Left lung (tissue), 14 donors: ENCODE results near the gene ECE1. TPM values are rescaled to one million over a fixed set of nuclear protein-coding genes. Genes with fewer than 3 reads are reported as not detected.

Experiments used
- ATAC-seq: fragments of 200-7000 bp; cut with Tn5 transposase; one replicate; pipeline ENCODE4 v1.9.1; 2020; ENCODE audit warnings: moderate library complexity
- DNase-seq, 4 donors: peaks; one replicate each; pipeline ENCODE4 v3.0.0-alpha.2; 2013 to 2020
- H3K27ac ChIP-seq, 2 donors: fragments of 200-600 bp; sonication (generic) in 1 of 2; one replicate each; pipeline versions ENCODE4 v1.5.0 to v1.8.0; 2020 to 2021
- H3K27me3 ChIP-seq, 2 donors: fragments of 200-600 bp; sonication (generic) in 1 of 2; one replicate each; pipeline versions ENCODE4 v1.5.0 to v1.8.0; 2020 to 2021
- H3K36me3 ChIP-seq, 2 donors: fragments of 200-600 bp; sonication (generic) in 1 of 2; one replicate each; pipeline versions ENCODE4 v1.5.0 to v1.8.0; 2020 to 2021
- H3K4me1 ChIP-seq, 2 donors: fragments of 200-600 bp; one replicate each; pipeline ENCODE4 v1.8.0; 2021
- H3K4me3 ChIP-seq, 2 donors: fragments of 200-600 bp; sonication (generic) in 1 of 2; one replicate each; pipeline versions ENCODE4 v1.5.0 to v1.8.0; 2020 to 2021; ENCODE audit warnings: mild to moderate bottlenecking in 1 of 2
- H3K9me3 ChIP-seq, 2 donors: fragments of 200-600 bp; sonication (generic) in 1 of 2; one replicate each; pipeline versions ENCODE4 v1.5.0 to v1.8.0; 2020 to 2021
- intact Hi-C, 2 donors: fragments of 100-400 bp; cut with DNase I; formaldehyde crosslinking; loops; one replicate each; pipeline versions ENCODE4 v1.11.2 to v1.14.2; 2022
- long read RNA-seq, 12 donors: library from polyadenylated mRNA in 2 of 12; unstranded in 2 of 12; transcript quantifications; one replicate each; pipeline ENCODE4 v2.0.0 and lab custom pipeline, GENCODE V29; 2019 to 2026
- polyA plus RNA-seq, 6 donors: library from polyadenylated mRNA; unstranded; fragments of 120-200 nt; gene quantifications; one replicate each; pipeline ENCODE4 v1.2.1, GENCODE V29; 2013; ENCODE audit not compliant: insufficient read length in 6 of 6
- total RNA-seq, 2 donors: library from RNA; stranded (reverse); fragmentation: NEBNext Ultra II Directional; extraction: Animal tissue kit (Norgen Biotek cat#: 25700); gene quantifications; one replicate each; pipeline ENCODE4 v1.2.1, GENCODE V29; 2021
- TF ChIP-seq, protein P1 (sequence below), 2 donors: fragments of 200-600 bp; sonication (generic) in 1 of 2; IDR thresholded peaks; one replicate each; pipeline versions ENCODE4 v1.5.0 to v1.8.0; 2021; ENCODE audit warnings: antibody characterized with exemption in 2 of 2
- donor health status: DM: no; HTN: yes; CAD: no.
- donor health status: DM: no; HTN: no; CAD: no.

Gene ECE1
- total RNA-seq = 100 to 1,000 TPM in 1 of 2 donors, 10 to 100 TPM in 1; 91.7 to 107 TPM
- 10 to 100 TPM; 76.7 to 91.7 (median 79.6) TPM for polyA plus RNA-seq
- long read RNA-seq, donor 1, full-length matches to known transcripts = 13 of 34 reads
- long read RNA-seq, donor 1, partial matches to known transcripts = 21 of 34 reads
- long read RNA-seq, donor 1, other reads (novel, unspliced or antisense) = 0 of 34 reads
- long read RNA-seq, donor 2, full-length matches to known transcripts = 8 of 99 reads
- long read RNA-seq, donor 2, partial matches to known transcripts = 91 of 99 reads
- long read RNA-seq, donor 2, other reads (novel, unspliced or antisense) = 0 of 99 reads
- long read RNA-seq, donor 3, full-length matches to known transcripts = 8 of 16 reads
- long read RNA-seq, donor 3, partial matches to known transcripts = 8 of 16 reads
- long read RNA-seq, donor 3, other reads (novel, unspliced or antisense) = 0 of 16 reads
- long read RNA-seq, donor 4, full-length matches to known transcripts = 6 of 22 reads
- long read RNA-seq, donor 4, partial matches to known transcripts = 5 of 22 reads
- long read RNA-seq, donor 4, other reads (novel, unspliced or antisense) = 11 of 22 reads
- long read RNA-seq, donor 5, full-length matches to known transcripts = 16 of 38 reads
- long read RNA-seq, donor 5, partial matches to known transcripts = 22 of 38 reads
- long read RNA-seq, donor 5, other reads (novel, unspliced or antisense) = 0 of 38 reads
- long read RNA-seq, donor 6, transcript ECE1-202 (17 exons, 3,763 nt) = major isoform, 8 of 10 reads
- long read RNA-seq, donor 6, partial matches to known transcripts = 0 of 10 reads
- long read RNA-seq, donor 6, other reads (novel, unspliced or antisense) = 0 of 10 reads
- long read RNA-seq, donor 7, full-length matches to known transcripts = 6 of 6 reads
- long read RNA-seq, donor 7, partial matches to known transcripts = 0 of 6 reads
- long read RNA-seq, donor 7, other reads (novel, unspliced or antisense) = 0 of 6 reads
- long read RNA-seq, donor 8, full-length matches to known transcripts = 18 of 40 reads
- long read RNA-seq, donor 8, partial matches to known transcripts = 22 of 40 reads
- long read RNA-seq, donor 8, other reads (novel, unspliced or antisense) = 0 of 40 reads
- long read RNA-seq, donor 9 = 0 reads
- long read RNA-seq, donor 10, full-length matches to known transcripts = 5 of 16 reads
- long read RNA-seq, donor 10, partial matches to known transcripts = 4 of 16 reads
- long read RNA-seq, donor 10, other reads (novel, unspliced or antisense) = 7 of 16 reads
- long read RNA-seq, donor 11, full-length matches to known transcripts = 9 of 9 reads
- long read RNA-seq, donor 11, partial matches to known transcripts = 0 of 9 reads
- long read RNA-seq, donor 11, other reads (novel, unspliced or antisense) = 0 of 9 reads
- long read RNA-seq, donor 12, full-length matches to known transcripts = 14 of 20 reads
- long read RNA-seq, donor 12, partial matches to known transcripts = 6 of 20 reads
- long read RNA-seq, donor 12, other reads (novel, unspliced or antisense) = 0 of 20 reads

DNA sequence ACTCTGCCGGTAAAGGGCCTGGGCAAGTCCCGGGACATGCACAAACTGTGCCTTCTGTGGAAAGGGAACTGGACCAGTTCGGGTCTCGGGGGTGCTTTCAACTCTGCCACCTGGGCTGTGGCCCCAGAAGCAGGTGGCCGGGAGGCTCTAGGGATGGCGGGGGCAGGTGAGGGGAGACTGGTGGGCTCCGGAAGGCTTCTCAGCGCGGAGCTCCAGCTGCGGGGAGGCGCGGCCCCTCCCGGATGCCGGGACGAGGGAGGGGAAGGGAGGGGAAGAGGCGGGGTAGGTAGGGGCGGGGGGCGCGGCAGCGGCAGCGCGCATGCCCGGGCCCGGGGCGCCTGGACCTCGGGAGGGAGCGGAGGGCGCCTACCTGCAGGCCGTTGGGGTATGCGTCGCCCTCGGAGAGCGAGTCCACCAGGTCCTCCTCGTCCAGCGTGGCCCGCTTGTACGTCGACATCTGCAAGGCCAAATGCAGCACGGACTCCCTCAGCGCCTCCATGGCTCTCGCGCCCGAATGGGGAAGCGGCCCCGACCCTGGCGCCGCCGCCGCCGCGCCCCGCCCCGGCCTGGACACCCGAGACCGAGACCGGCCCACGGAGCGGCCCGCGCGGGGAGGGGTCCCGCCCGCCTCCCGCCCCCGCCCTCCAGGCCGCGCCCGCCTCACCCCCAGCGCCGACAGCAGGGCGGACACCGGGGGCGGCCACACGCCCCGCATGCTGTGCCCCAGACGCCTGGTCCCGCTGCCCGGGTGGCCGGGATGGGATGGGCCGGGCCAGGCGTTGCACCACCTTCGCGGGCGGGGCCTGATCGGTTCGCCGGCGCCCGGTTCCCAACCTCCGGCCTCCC lies at the start of gene ECE1:
Gene ECE1, minus strand, starts transcription at position 764 of the 846 bp plus-strand sequence. Its CDS starts 49 bp downstream, at position 715.
- no peaks in the 10 kb centered on the region for H3K36me3 ChIP-seq
- H3K4me1 ChIP-seq = peaks cover 3 to 88% of the 10 kb centered on the region in 2 donors
- H3K4me3 ChIP-seq = peak within 1 kb of the TSS; percentile 50 to 69
- TF ChIP-seq, protein P1, sequence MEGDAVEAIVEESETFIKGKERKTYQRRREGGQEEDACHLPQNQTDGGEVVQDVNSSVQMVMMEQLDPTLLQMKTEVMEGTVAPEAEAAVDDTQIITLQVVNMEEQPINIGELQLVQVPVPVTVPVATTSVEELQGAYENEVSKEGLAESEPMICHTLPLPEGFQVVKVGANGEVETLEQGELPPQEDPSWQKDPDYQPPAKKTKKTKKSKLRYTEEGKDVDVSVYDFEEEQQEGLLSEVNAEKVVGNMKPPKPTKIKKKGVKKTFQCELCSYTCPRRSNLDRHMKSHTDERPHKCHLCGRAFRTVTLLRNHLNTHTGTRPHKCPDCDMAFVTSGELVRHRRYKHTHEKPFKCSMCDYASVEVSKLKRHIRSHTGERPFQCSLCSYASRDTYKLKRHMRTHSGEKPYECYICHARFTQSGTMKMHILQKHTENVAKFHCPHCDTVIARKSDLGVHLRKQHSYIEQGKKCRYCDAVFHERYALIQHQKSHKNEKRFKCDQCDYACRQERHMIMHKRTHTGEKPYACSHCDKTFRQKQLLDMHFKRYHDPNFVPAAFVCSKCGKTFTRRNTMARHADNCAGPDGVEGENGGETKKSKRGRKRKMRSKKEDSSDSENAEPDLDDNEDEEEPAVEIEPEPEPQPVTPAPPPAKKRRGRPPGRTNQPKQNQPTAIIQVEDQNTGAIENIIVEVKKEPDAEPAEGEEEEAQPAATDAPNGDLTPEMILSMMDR (IDR thresholded peaks at IDR 0.05) = no peak
- peak in 2 of 4 donors; percentile 67 to 95 for DNase-seq
- H3K9me3 ChIP-seq = no peaks in the 10 kb centered on the region
- peak; percentile 81 for ATAC-seq
- intact Hi-C loops = no loop called here
- peak within 1 kb of the TSS; percentile 48 to 89 for H3K27ac ChIP-seq
- H3K27me3 ChIP-seq = no peaks in the 10 kb centered on the region

DNA sequence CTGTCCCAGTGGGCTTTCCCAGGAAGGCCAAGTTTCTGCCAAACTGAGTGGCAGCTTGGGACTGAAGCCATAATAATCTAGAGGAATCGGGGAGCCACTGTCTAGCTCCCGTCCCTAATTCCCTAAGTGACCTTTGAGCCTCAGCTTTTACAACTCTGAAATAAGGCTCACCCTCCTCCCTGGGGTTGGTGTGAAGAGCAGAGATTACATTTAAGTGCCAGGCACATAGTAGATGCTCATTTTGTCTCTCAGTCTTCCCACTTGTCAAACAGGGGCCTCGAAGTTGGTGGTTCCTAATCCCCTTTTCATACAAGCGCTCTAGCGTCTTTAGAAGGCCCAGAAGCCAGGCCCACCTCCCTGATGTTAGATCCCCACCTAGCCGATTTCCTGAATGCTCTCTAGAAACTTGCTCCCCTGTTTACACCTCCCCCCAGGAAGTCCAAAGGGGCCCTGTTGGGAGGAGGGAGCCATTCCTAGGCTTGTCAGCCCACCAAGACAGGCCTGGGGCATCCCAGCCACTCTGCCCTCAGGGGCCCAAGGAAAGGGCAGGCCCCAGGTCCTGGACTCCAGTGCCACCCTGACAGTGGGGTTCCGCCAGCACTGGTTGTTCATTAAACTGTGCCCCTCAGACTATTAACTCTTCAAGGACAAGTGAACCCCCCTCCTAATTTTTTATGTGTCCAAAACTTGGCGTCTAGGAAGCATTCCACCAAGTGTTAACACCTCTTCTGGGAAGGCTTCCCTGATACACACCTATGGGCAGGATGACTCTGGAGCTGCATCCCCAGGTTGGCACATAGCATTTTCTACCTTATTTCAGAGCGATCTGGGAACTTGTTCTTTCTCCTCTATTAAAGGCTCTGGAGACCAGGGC lies 49.3 kb upstream of the ECE1 start:
- Histone ChIP-seq H3K27ac (peak overlapping the region; percentile 74 to 90), H3K4me3 (no peak overlapping the region), H3K4me1 (peaks cover 32 to 98% of the 10 kb centered on the region in 2 donors), H3K9me3 (no peaks in the 10 kb centered on the region), H3K27me3 (peaks cover 0 to 8% of the 10 kb centered on the region in 2 donors), H3K36me3 (no peaks in the 10 kb centered on the region)
- intact Hi-C loops = loop anchor here in 1 of 2 donors (10.0 kb wide), 1 partner anchor 75 kb away; no protein-coding TSS in a partner anchor
- TF ChIP-seq, protein P1 (IDR thresholded peaks at IDR 0.05) = no peak
- DNase-seq = no peak
- ATAC-seq = no peak

DNA sequence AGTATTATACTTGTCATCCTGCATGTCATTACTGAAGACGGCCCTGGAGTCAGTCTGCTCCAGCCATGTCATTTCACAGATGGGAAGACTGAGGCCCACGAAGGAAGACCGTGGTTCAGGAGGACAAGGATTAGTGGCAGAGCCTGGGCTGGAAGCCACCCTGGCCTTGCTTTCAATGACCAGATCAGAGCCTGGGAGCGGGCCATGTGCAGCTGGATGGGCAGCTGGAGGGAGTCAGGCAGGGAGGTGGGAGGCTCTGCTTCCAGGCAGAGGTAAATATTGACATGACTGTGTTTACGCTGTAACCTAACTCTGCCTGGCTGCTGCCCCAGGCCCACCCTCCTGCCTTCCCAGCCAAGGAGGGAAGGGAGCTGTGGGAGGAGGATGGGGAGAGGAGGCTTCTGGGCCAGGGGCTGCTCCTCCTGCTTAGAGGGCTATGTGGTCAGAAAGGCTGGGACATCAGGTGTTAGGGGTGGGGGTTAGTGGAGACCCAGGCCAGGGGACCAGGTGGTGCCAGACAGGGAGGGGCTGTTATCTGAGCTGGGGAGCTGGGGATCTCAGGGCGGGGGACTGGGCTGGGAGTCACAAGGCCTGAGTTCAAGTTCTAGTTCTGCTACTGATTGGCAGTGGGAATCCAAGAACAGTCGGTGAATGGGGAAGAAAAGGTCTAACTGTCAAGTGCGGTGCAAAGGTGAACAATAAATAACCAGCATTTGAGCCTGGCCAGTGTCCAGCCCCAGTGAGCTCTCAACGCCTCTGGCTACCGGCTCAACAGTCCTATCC lies 48.5 kb upstream of the ECE1 start:
- no peaks in the 10 kb centered on the region for H3K9me3 ChIP-seq
- ATAC-seq (peak; percentile 1), DNase-seq (peak in 2 of 4 donors; percentile 68 to 92)
- H3K36me3 ChIP-seq = no peaks in the 10 kb centered on the region
- TF ChIP-seq, protein P1 (IDR thresholded peaks at IDR 0.05) = no peak
- H3K4me1 ChIP-seq = peaks cover 40 to 98% of the 10 kb centered on the region in 2 donors
- intact Hi-C loops = loop anchor here in 1 of 2 donors (10.0 kb wide), 1 partner anchor 74 kb away; no protein-coding TSS in a partner anchor
- peak overlapping the region; percentile 74 to 90 for H3K27ac ChIP-seq
- H3K27me3 ChIP-seq = no peaks in the 10 kb centered on the region
- H3K4me3 ChIP-seq = no peak overlapping the region
